DMS53 treated with DMSO at 0.1 percent for 48 hours (cell line): Measurements from ENCODE around the gene CD14.
"Not testable (repeated sequence)": the region's sequence is repeated elsewhere in the genome, so short reads cannot be mapped to it uniquely, and the experiment has no call there.

Source experiments
- DNase-seq: peaks from one replicate; lab custom pipeline; 2025; ENCODE audit not compliant: unreplicated experiment; lab: John Stamatoyannopoulos, UW

The CD14 gene

GRCh38 chr5:140598836-140599235 is 34.1 kb downstream of the CD14 start:
- DNase-seq = no peak

- no peak for DNase-seq
Measured at GRCh38 chr5:140596321-140596741, 36.6 kb downstream of the CD14 start.

- no peak for DNase-seq
Measured at GRCh38 chr5:140595538-140596300, 37.3 kb downstream of the CD14 start.

- no peak for DNase-seq
Measured at GRCh38 chr5:140594169-140594568, 38.8 kb downstream of the CD14 start.

GRCh38 chr5:140593070-140593469 is 39.9 kb downstream of the CD14 start:
- DNase-seq = not testable (repeated sequence)

- no peak for DNase-seq
Measured at GRCh38 chr5:140591747-140592372, 41.1 kb downstream of the CD14 start.

GRCh38 chr5:140590861-140591260 is 42.1 kb downstream of the CD14 start:
- no peak for DNase-seq

GRCh38 chr5:140588311-140589070 is 44.5 kb downstream of the CD14 start:
- DNase-seq = no peak

GRCh38 chr5:140587495-140587894 is 45.5 kb downstream of the CD14 start:
- no peak for DNase-seq
